ENCODE measurements around the gene FUCA1. TPM values are rescaled to one million over a fixed set of nuclear protein-coding genes. Genes with fewer than 3 reads are reported as not detected.
A peak's percentile ranks its signal among the peaks of the same experiment; 100 is the strongest.
"Not testable (repeated sequence)": the region's sequence is repeated elsewhere in the genome, so short reads cannot be mapped to it uniquely, and the experiment has no call there.

FUCA1 gene
- total RNA-seq, 1 donor from 2014 or later = 18.1 TPM

DNA sequence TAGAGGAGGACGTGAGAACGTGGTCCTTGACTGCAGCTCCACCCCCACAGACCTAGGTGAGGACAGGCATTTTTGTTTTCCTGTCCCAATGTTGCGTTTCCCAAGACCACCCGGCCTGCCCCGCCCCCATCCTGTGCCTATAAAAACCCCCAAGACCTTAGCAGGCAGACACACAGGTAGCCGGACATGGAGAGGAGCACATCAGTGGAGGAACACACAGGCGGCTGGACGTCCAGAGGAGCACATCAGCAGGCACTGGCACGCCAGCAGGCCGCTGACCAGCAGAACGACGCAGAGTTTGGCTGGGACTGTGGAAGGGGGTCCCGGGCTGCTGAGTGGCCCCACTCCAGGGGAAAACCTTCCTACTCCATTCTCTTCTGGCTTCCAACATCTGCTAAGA is 30.2 kb downstream of the FUCA1 start:
- Mint-ChIP-seq H3K27me3 (peaks cover 25% of the 10 kb centered on the region), H3K4me1 (ENCODE audit: low read depth) (peaks cover 2% of the 10 kb centered on the region), H3K4me3 (ENCODE audit: low read depth) (no peak overlapping the region), H3K27ac (no peak overlapping the region), H3K9me3 (ENCODE audit: low read depth) (no peaks in the 10 kb centered on the region), H3K36me3 (ENCODE audit: insufficient read depth) (no peaks in the 10 kb centered on the region)
- no peak for DNase-seq (ENCODE audit: low spot score, unreplicated experiment)
- no peak for TF ChIP-seq CTCF (IDR thresholded peaks at IDR 0.05; ENCODE audit: unreplicated experiment)

GRCh38 chr1:23836037-23836436 is 32.1 kb downstream of the FUCA1 start:
- Mint-ChIP-seq H3K9me3 (ENCODE audit: low read depth) (no peaks in the 10 kb centered on the region), H3K27me3 (peaks cover 20% of the 10 kb centered on the region), H3K36me3 (ENCODE audit: insufficient read depth) (no peaks in the 10 kb centered on the region), H3K4me1 (ENCODE audit: low read depth) (peaks cover 2% of the 10 kb centered on the region), H3K4me3 (ENCODE audit: low read depth) (no peak overlapping the region), H3K27ac (no peak overlapping the region)
- no peak for DNase-seq (ENCODE audit: low spot score, unreplicated experiment)
- TF ChIP-seq CTCF (IDR thresholded peaks at IDR 0.05; ENCODE audit: unreplicated experiment) = no peak

DNA sequence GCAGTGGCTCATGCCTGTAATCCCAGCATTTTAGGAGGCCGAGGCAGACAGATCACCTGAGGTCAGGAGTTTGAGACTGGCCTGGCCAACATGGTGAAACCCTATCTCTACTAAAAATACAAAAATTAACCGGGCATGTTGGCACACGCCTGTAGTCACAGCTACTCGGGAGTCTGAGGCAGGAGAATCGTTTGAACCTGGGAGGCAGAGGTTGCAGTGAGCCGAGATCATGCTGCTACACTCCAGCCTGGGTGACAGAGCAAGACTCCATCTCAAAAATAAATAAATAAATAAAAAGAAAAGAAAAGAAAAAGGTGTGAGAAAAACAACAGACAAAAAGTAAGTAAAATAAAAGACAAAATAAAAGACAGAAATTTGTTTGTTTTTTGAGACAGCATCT is 33.9 kb downstream of the FUCA1 start:
- not testable (repeated sequence) for H3K4me1 Mint-ChIP-seq (ENCODE audit: low read depth); H3K36me3 Mint-ChIP-seq (ENCODE audit: insufficient read depth)
- peaks cover 20% of the 10 kb centered on the region for H3K27me3 Mint-ChIP-seq

GRCh38 chr1:23827717-23828116 is 40.4 kb downstream of the FUCA1 start:
- no peak for TF ChIP-seq CTCF (IDR thresholded peaks at IDR 0.05; ENCODE audit: unreplicated experiment)
- Mint-ChIP-seq H3K36me3 (ENCODE audit: insufficient read depth) (no peaks in the 10 kb centered on the region), H3K27ac (peak overlapping the region; percentile 7), H3K4me1 (ENCODE audit: low read depth) (peaks cover 5% of the 10 kb centered on the region), H3K4me3 (ENCODE audit: low read depth) (no peak overlapping the region), H3K9me3 (ENCODE audit: low read depth) (no peaks in the 10 kb centered on the region), H3K27me3 (no peaks in the 10 kb centered on the region)
- no peak for DNase-seq (ENCODE audit: low spot score, unreplicated experiment)

More for the DNA sequence above, 33.9 kb downstream of the FUCA1 start:
- H3K9me3 Mint-ChIP-seq (ENCODE audit: low read depth); H3K27ac Mint-ChIP-seq; DNase-seq (ENCODE audit: low spot score, unreplicated experiment); H3K4me3 Mint-ChIP-seq (ENCODE audit: low read depth): not testable (repeated sequence)

GRCh38 chr1:23826590-23826989 is 41.5 kb downstream of the FUCA1 start:
- not testable (repeated sequence) for DNase-seq (ENCODE audit: low spot score, unreplicated experiment); H3K36me3 Mint-ChIP-seq (ENCODE audit: insufficient read depth); H3K27ac Mint-ChIP-seq; H3K4me1 Mint-ChIP-seq (ENCODE audit: low read depth); H3K9me3 Mint-ChIP-seq (ENCODE audit: low read depth); H3K27me3 Mint-ChIP-seq
- peak overlapping the region; percentile 33 for H3K4me3 Mint-ChIP-seq (ENCODE audit: low read depth)

DNA sequence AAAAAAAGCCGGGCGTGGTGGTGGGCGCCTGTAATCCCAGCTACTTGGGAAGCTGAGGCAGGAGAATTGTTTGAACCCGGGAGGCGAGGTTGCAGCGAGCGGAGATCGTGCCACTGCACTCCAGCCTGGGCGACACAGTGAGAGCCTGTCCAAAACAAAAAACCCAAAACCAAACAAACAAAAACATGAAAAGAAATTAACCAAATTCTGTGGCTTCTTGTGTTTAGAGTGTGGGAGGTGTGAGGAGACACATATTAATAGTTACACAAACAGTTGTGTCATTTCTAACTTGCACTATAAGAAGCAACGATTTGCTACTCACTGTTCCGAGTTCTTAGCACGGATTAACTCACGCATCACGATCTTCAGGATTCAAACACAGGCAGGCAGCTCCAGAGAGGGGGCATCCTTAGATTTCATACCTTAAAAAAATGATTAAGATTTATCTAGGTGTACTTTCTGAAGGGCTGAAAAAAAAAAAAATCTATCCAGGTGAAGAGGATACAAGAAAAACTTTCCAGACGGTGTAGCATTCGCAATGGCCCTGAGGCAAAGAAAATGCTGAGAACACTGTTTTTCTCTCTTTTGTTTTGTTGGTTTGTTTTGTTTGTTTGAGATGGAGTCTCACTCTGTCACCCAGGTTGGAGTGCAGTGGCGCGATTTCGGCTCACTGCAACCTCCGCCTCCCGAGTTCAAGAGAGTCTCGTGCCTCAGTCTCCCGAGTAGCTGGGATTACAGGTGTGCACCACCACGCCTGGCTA is 42.1 kb downstream of the FUCA1 start:
- peak overlapping the region; percentile 98 for H3K4me3 Mint-ChIP-seq (ENCODE audit: low read depth)
- no peak for DNase-seq (ENCODE audit: low spot score, unreplicated experiment)
- no peaks in the 10 kb centered on the region for H3K27me3 Mint-ChIP-seq
- TF ChIP-seq CTCF (IDR thresholded peaks at IDR 0.05; ENCODE audit: unreplicated experiment) = no peak
- H3K4me1 Mint-ChIP-seq (ENCODE audit: low read depth) = peaks cover 5% of the 10 kb centered on the region
- H3K9me3 Mint-ChIP-seq (ENCODE audit: low read depth) = no peaks in the 10 kb centered on the region
- no peaks in the 10 kb centered on the region for H3K36me3 Mint-ChIP-seq (ENCODE audit: insufficient read depth)
- H3K27ac Mint-ChIP-seq = peak overlapping the region; percentile 98
